Esophagus muscularis mucosa (tissue), 4 donors: Measurements from ENCODE around the gene KRT12. TPM values are rescaled to one million over a fixed set of nuclear protein-coding genes. Genes with fewer than 3 reads are reported as not detected.

Experiments used
- DNase-seq: peaks from one replicate; pipeline ENCODE4 v3.0.0-alpha.2; 2017; ENCODE audit errors: extremely low spot score
- H3K27ac ChIP-seq, 4 donors: fragments of 200-600 bp; sonication (generic); replicated peaks in 1 of 4; 1 replicate in 3 of 4; 2 replicates in 1 of 4; pipeline ENCODE4 v1.5.1; 2016 to 2019; ENCODE audit warnings: mild to moderate bottlenecking in 1 of 4
- H3K27me3 ChIP-seq, 4 donors: fragments of 200-600 bp; sonication (generic); one replicate each; pipeline versions ENCODE4 v1.5.1 to v1.6.0; 2016 to 2019
- H3K36me3 ChIP-seq, 4 donors: fragments of 200-600 bp; sonication (generic); one replicate each; pipeline ENCODE4 v1.5.1; 2016 to 2019
- H3K4me1 ChIP-seq, 4 donors: fragments of 200-600 bp; sonication (generic); one replicate each; pipeline ENCODE4 v1.5.1; 2016 to 2019
- H3K4me3 ChIP-seq, 4 donors: fragments of 200-600 bp; sonication (generic); 1 replicate in 2 of 4; 2 replicates in 2 of 4; pipeline ENCODE4 v1.5.1; 2016 to 2019; ENCODE audit warnings: mild to moderate bottlenecking in 4 of 4, moderate library complexity in 1 of 4
- H3K9me3 ChIP-seq, 4 donors: fragments of 200-600 bp; sonication (generic); 1 replicate in 3 of 4; 2 replicates in 1 of 4; pipeline ENCODE4 v1.5.1; 2016 to 2019
- CTCF ChIP-seq, 3 experiments: fragments of 200-600 bp in 2 of 3; fragments of 450-650 bp in 1 of 3; sonication (generic) in 2 of 3; IDR thresholded peaks; one replicate each; pipeline ENCODE4 v1.5.1; 2017 to 2019; ENCODE audit warnings: antibody characterized with exemption in 3 of 3, mild to moderate bottlenecking in 2 of 3, moderate library complexity in 1 of 3
- EP300 ChIP-seq: sonication (generic); formaldehyde crosslinking; IDR thresholded peaks from one replicate; pipeline ENCODE4 v1.6.1; 2017; ENCODE audit warnings: antibody characterized with exemption
- POLR2A ChIP-seq: fragments of 450-650 bp; IDR thresholded peaks from one replicate; pipeline ENCODE4 v1.6.1; 2017; ENCODE audit warnings: antibody characterized with exemption, moderate library complexity, mild to moderate bottlenecking, low read depth
- POLR2AphosphoS5 ChIP-seq, 2 donors: sonication (generic); formaldehyde crosslinking; IDR thresholded peaks; one replicate each; pipeline ENCODE4 v1.6.1; 2017; ENCODE audit warnings: antibody characterized with exemption in 2 of 2
- WGBS: methylation state at CpG from one replicate; pipeline ENCODE4 v1.1.5; 2018; 5-methylcytosine and 5-hydroxymethylcytosine counted together
- intact Hi-C: fragments of 100-400 bp; cut with DNase I; formaldehyde crosslinking; loops from one replicate; pipeline ENCODE4 v1.15.1; 2023
- total RNA-seq, 4 donors: library from RNA; depleted of rRNA; stranded (reverse); fragments of >200 nt; gene quantifications; one replicate each; pipeline versions ENCODE4 v1.1.0 to v1.2.1, GENCODE V29; 2016

Gene KRT12
- total RNA-seq, 4 donors from 2014 or later = not detected

- H3K27me3 ChIP-seq = no peaks in the 10 kb centered on the region
- no peak for TF ChIP-seq EP300
- TF ChIP-seq POLR2AphosphoS5 (IDR thresholded peaks at IDR 0.05) = no peak
- no peak for TF ChIP-seq CTCF (IDR thresholded peaks at IDR 0.05)
- TF ChIP-seq POLR2A = no peak
- intact Hi-C loops = no loop called here
- H3K4me1 ChIP-seq = no peaks in the 10 kb centered on the region
- H3K4me3 ChIP-seq = no peak overlapping the region
- H3K9me3 ChIP-seq = no peaks in the 10 kb centered on the region
- no peak for DNase-seq
- WGBS = 94% methylated on average over 1 of the region's 1 CpG
- H3K36me3 ChIP-seq = no peaks in the 10 kb centered on the region
- no peak overlapping the region for H3K27ac ChIP-seq
Observed at GRCh38 chr17:40879026-40879425, 12.0 kb upstream of the KRT12 start.

- Histone ChIP-seq H3K4me1 (no peaks in the 10 kb centered on the region), H3K27me3 (no peaks in the 10 kb centered on the region), H3K36me3 (no peaks in the 10 kb centered on the region), H3K27ac (no peak overlapping the region), H3K9me3 (no peaks in the 10 kb centered on the region), H3K4me3 (no peak overlapping the region)
- 94% methylated on average over 9 of the region's 9 CpGs for WGBS
- intact Hi-C loops = no loop called here
- no peak for DNase-seq
- TF ChIP-seq EP300 = no peak
- TF ChIP-seq POLR2AphosphoS5 (IDR thresholded peaks at IDR 0.05) = no peak
- TF ChIP-seq CTCF (IDR thresholded peaks at IDR 0.05) = no peak
- TF ChIP-seq POLR2A = no peak
Observed at GRCh38 chr17:40878044-40878443, 11.0 kb upstream of the KRT12 start.

GRCh38 chr17:40873801-40874200 lies 6.8 kb upstream of the KRT12 start:
- Histone ChIP-seq H3K27me3 (peaks cover 0 to 15% (median 0%) of the 10 kb centered on the region in 4 donors), H3K4me3 (no peak overlapping the region), H3K27ac (no peak overlapping the region), H3K4me1 (no peaks in the 10 kb centered on the region), H3K36me3 (no peaks in the 10 kb centered on the region), H3K9me3 (no peaks in the 10 kb centered on the region)
- TF ChIP-seq POLR2AphosphoS5 (IDR thresholded peaks at IDR 0.05) = no peak
- no peak for TF ChIP-seq CTCF (IDR thresholded peaks at IDR 0.05)
- TF ChIP-seq EP300 = no peak
- no peak for TF ChIP-seq POLR2A
- intact Hi-C loops = no loop called here
- 74% methylated on average over 1 of the region's 1 CpG for WGBS
- DNase-seq = no peak

GRCh38 chr17:40873255-40873654 lies 6.2 kb upstream of the KRT12 start:
- intact Hi-C loops = no loop called here
- TF ChIP-seq POLR2AphosphoS5 (IDR thresholded peaks at IDR 0.05) (no peak), CTCF (IDR thresholded peaks at IDR 0.05) (no peak), POLR2A (no peak), EP300 (no peak)

GRCh38 chr17:40872416-40872815 lies 5.4 kb upstream of the KRT12 start:
- Histone ChIP-seq H3K4me3 (no peak overlapping the region), H3K27ac (no peak overlapping the region), H3K36me3 (no peaks in the 10 kb centered on the region), H3K4me1 (no peaks in the 10 kb centered on the region), H3K9me3 (no peaks in the 10 kb centered on the region), H3K27me3 (peaks cover 0 to 15% (median 0%) of the 10 kb centered on the region in 4 donors)
- intact Hi-C loops = no loop called here
- no peak for DNase-seq
- TF ChIP-seq CTCF (IDR thresholded peaks at IDR 0.05) (no peak), POLR2AphosphoS5 (IDR thresholded peaks at IDR 0.05) (no peak), POLR2A (no peak), EP300 (no peak)

More at GRCh38 chr17:40873255-40873654, 6.2 kb upstream of the KRT12 start:
- Histone ChIP-seq H3K4me1 (no peaks in the 10 kb centered on the region), H3K4me3 (no peak overlapping the region), H3K9me3 (no peaks in the 10 kb centered on the region), H3K27me3 (peaks cover 0 to 15% (median 0%) of the 10 kb centered on the region in 4 donors), H3K36me3 (no peaks in the 10 kb centered on the region), H3K27ac (no peak overlapping the region)
- no peak for DNase-seq
